ENCODE measurements around the gene SLC30A4.

Gene SLC30A4

DNA sequence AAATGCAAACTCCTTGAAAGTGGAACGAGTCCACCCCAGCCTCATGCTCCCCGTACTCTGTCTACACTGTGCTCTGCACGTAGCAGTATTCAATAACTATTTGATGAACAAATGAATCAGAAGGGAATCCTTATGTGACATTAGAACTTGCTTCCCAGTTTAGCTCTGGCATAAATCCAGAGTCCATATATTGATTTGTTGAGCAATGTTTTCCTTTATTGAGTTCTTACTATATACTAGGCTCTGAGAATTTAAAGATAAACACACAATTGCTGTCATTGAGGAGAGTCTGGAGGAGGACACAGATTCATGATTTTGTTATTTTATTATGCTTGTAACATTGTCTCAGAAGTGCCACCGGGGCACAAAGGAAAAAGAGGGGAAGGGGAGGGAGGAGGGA lies 73.2 kb downstream of the SLC30A4 start:
- no peak for DNase-seq

- no peak for DNase-seq
Measured at GRCh38 chr15:45448066-45448915, 74.3 kb downstream of the SLC30A4 start.

- DNase-seq: no peak
Measured at GRCh38 chr15:45443645-45444044, 78.9 kb downstream of the SLC30A4 start.

DNA sequence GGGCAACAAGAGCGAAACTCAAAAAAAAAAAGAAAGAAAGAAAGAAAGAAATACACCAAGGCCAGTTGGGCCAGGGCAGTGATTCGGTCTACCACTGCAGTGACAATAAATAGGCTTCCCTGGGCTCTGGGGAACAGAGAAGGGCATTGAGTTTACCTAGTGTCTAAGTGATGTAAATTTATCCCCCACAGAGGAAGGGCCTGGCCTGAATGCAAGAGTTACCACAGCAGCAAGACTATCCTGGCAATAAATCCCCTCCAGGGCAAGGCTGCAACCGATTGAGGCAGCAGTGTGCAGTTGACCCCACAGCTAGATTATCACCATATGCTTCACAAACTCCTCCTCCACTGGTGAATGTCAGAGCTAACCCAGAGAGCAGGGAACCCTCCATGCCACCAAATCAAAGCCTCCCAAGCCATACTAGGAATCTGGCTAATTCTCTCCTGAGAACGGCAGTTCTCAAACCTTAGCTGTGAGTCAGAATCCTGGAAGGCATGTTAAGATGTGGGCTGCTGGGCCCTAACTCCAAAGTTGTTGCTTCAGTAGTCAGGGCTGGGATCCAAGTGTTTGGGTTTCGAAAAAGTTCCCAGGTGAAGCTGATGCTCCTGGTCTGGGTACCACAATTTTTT lies 79.9 kb downstream of the SLC30A4 start:
- no peak for DNase-seq

GRCh38 chr15:45441686-45442085 lies 80.9 kb downstream of the SLC30A4 start:
- no peak for DNase-seq

- DNase-seq: no peak
Measured at GRCh38 chr15:45441036-45441435, 81.5 kb downstream of the SLC30A4 start.

DNA sequence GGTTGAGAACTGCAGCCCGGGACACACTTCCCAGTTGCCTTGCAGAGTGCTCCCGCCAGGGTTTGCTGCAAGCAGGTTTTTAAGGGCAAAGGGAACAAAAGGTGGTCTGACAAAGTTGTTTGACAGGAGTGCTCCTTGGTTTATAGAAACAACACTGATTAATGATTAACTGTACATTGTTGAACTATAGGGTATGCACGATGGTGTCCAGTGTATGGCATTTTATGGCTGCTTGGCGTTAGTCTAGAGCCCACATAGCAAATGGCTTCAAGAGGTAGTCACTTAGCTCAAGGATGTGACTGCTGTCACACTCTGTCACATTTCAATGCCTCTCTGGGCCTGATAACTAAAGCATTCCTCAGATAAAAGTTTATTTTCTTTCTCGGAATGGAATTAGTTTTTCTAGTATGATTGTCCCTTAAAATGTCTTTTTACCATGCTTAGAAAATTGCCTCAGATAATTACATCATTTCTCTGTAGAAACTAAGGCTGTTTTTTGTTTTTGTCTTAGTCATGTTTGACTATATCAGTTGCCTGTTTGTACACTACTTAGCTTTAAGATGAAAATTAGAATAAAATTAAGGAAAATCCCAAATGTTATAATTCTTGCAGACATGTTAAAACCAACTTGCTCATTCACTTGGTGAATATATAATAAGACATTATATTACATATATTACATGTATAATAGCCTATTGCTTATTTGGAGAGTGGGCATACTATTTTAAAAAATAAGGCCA lies 82.9 kb downstream of the SLC30A4 start:
- no peak for DNase-seq

DNA sequence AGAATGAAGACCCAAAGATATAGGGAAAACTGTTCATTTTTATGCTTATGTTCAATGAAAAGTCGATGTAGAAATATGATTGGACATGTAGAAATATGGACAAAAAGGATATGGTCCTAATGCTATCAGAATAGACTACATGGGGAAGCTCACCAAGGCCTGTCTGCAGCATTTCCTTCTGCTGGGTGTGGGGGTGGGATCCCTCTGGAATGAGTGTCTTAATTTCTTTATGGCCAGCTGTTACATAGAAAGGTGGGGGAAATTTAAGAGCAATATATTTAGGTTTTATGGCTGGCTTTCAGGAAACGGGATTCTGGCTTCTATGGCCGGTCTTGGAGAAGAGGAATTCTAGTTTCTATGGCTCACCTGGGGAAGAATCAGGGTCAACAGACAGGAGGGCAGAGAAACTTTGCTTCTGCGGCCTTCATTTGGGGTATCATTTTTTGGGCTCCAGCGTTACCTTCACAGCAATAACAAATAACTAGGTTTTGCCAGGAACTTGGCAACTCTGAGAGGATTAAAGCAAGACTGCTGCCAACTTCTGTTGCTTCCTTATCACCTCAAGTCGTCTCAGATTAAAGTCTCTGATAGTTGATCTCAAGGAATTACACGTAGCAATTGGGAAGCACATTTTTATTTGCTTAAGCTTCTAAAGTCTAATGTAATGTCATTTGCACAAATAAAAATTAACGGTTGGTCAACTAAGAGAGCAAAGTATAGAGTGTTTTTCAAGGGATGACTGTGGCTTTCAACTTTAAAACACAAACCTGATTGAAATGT lies 87.2 kb downstream of the SLC30A4 start:
- no peak for DNase-seq

DNA sequence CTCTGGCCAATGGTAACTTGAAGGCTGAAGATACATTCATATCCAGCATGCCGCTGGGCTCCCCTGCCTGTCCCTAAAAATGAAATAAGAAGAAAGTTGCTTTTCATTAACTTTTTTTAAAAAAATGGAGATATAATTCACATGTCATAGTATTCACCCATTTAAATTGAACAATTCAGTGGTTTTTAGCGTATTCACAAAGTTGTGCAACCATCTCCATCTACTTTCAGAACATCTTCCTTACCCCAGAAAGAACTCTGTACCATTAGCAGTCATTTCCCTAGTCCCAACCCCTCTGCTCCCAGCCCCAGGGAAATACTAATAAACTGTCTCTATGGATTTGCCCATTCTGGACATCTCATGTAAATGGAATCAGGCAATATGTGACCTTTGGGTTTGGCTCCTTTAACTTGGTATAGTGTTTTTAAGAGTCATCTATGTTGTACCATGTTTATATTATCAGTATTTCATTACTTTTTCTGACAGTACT lies 88.4 kb downstream of the SLC30A4 start:
- DNase-seq: no peak

- DNase-seq: no peak
Measured at GRCh38 chr15:45431511-45431910, 91.0 kb downstream of the SLC30A4 start.

DNA sequence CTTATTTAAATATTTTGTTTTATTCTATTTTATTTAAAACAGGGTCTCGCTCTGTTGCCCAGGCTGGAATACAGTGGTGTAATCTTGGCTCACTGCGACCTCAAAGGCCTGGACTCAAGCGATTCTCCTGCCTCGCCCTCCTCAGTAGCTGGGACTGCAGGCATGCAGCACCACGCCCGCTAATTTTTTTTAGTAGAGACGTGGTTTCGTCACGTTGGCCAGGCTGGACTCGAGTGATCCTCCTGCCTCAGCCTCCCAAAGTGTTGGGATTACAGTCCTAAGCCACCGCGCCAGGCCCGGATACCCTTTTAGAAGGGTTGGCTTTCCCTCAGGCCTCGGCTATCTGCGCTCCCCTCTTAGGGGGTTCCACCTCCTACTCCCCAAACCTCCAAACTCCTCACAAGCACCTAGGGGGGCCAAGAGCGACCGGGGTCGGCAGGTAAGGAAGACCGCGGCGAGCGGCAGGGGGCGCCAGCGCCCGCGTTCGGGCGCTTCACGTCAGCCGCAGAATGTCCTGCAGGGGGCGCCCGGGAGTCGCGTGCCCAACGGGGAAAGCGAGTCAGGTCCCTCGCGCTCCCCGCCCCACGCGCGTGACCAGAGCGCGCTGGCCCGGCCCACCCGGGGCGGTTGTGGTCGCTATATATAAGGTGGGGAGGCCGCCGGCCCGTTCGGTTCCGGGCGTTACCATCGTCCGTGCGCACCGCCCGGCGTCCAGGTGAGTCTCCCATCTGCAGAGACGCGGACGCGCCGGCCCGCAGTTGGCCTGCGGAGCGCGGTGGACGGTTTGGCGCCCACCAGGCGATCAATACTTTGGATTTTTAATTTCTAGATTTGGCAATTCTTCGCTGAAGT lies 92.4 kb downstream of the SLC30A4 start:
- peak; percentile 77 for DNase-seq

All from stimulated activated CD4-positive, alpha-beta T cell treated with anti-CD3 and anti-CD28 coated beads, Interleukin-1b, Interleukin-23, amount 100 ng/mL, for 48 hours (primary cell).